ENCODE measurements around the gene ATP10D. TPM values are rescaled to one million over a fixed set of nuclear protein-coding genes. Genes with fewer than 3 reads are reported as not detected.

Gene ATP10D
- total and polyA plus RNA-seq, 8 donors, result 1.5 to 72.9 (median 7.3) TPM

DNA sequence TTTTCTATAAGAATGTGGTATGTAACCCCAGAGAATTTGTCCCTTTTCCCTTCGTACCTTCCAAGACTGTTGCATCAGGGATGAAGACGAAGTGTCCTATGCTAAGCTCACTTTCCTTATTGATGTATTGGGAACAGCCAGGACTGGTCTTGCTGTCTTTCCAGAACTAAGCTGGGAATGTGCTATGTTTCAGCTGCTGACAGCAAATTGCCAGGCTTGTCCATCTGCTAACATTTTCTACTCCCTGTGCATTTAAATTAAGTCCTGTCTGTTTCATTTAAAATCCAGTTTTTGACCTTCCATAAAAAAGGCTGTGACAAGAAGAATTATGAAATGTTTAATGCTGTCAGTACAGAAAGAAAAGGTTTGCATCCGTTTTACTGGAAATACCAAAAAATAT, 87.9 kb downstream of the ATP10D start:
- Histone ChIP-seq H3K36me3 (peaks cover 9 to 95% (median 92%) of the 10 kb centered on the region in 4 donors), H3K9me3 (no peaks in the 10 kb centered on the region), H3K27ac (no peak overlapping the region), H3K27me3 (no peaks in the 10 kb centered on the region), H3K4me3 (no peak overlapping the region), H3K4me1 (no peaks in the 10 kb centered on the region)
- intact Hi-C loops (cut with DNase I; ENCODE audit: low total_unique reads), result no loop called here
- DNase-seq, result no peak
- 82 to 92% (median 86%) methylated on average over 3 of the region's 3 CpGs for WGBS, 5 donors
- no peak for TF ChIP-seq POLR2AphosphoS5 (IDR thresholded peaks at IDR 0.05)
- TF ChIP-seq, protein P1, sequence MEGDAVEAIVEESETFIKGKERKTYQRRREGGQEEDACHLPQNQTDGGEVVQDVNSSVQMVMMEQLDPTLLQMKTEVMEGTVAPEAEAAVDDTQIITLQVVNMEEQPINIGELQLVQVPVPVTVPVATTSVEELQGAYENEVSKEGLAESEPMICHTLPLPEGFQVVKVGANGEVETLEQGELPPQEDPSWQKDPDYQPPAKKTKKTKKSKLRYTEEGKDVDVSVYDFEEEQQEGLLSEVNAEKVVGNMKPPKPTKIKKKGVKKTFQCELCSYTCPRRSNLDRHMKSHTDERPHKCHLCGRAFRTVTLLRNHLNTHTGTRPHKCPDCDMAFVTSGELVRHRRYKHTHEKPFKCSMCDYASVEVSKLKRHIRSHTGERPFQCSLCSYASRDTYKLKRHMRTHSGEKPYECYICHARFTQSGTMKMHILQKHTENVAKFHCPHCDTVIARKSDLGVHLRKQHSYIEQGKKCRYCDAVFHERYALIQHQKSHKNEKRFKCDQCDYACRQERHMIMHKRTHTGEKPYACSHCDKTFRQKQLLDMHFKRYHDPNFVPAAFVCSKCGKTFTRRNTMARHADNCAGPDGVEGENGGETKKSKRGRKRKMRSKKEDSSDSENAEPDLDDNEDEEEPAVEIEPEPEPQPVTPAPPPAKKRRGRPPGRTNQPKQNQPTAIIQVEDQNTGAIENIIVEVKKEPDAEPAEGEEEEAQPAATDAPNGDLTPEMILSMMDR (IDR thresholded peaks at IDR 0.05), result no peak
- TF ChIP-seq POLR2A (IDR thresholded peaks at IDR 0.05), result no peak

DNA sequence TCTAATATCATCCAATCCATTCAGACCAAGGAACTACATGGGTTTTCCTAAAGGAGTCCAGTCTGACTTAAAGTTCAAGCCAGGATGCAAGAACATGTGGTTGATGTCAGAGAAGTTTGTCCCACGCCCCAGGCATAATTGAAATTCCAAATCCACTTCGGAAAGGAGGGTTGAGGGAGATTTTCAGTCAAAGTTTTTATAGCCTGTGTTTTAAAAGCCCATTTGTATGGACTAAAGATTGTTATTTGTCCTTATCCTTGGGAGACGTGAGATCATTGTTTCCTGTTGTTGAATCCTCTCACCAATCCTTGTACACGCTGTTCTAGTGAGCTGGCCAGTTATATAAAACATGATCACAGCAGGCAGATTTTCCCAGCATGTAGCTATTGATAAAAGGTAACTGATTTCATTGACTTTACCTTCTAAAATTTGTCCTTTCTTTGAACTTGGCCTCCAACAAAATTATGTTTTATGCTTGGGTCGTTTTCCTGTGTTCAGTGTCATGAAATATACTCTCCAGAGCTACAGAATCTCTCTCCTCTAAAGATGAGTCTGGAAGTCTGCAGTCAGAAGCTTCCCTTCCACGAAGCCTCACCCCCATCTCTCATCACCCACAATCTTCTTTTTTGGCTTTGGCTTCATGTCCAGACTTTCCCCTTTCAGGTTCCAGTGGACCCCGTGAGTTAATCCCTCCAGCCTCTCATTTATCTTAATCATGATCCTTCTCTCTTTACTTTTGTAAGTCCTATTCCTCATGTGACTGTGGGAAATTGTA, 92.9 kb downstream of the ATP10D start:
- DNase-seq, result peak in 1 of 2 donors; percentile 30
- intact Hi-C loops (cut with DNase I; ENCODE audit: low total_unique reads), result no loop called here
- WGBS, 5 donors, result 51 to 73% (median 70%) methylated on average over 7 of the region's 7 CpGs
- Histone ChIP-seq H3K9me3 (no peaks in the 10 kb centered on the region), H3K27ac (peak overlapping the region in 4 of 5 donors; percentile 28 to 72 (median 63)), H3K36me3 (peaks cover 2 to 97% (median 94%) of the 10 kb centered on the region in 4 donors), H3K27me3 (no peaks in the 10 kb centered on the region), H3K4me1 (no peaks in the 10 kb centered on the region), H3K4me3 (no peak overlapping the region)
- TF ChIP-seq POLR2AphosphoS5 (IDR thresholded peaks at IDR 0.05) (peak; percentile 7 to 60 (median 12)), POLR2A (IDR thresholded peaks at IDR 0.05) (no peak)

DNA sequence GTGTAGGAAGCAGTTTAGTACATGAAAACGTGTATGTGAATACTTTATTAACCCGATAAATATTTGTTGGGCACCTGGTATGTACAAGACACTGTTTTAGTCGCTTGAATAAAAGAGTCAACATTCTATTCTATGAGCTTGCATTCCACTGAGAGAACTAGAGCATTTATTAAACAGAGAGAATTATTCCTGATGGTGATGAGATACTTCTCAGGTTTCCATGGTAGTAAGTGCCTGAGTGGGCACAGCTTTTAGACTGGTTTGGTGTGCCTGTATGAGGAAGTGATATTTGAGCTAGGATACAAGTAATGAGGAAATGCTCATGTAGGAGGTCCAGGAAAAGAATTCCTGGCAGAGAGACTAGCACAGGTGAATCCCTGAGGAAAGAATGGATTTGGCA, 94.2 kb downstream of the ATP10D start:
- Histone ChIP-seq H3K4me1 (no peaks in the 10 kb centered on the region), H3K9me3 (no peaks in the 10 kb centered on the region), H3K27ac (peak overlapping the region in 2 of 5 donors; percentile 54 to 72), H3K4me3 (no peak overlapping the region), H3K27me3 (no peaks in the 10 kb centered on the region), H3K36me3 (peaks cover 2 to 95% (median 91%) of the 10 kb centered on the region in 4 donors)
- no peak for DNase-seq
- WGBS, 5 donors, result 82 to 88% (median 85%) methylated on average over 3 of the region's 3 CpGs
- intact Hi-C loops (cut with DNase I; ENCODE audit: low total_unique reads), result no loop called here
- no peak for TF ChIP-seq POLR2A (IDR thresholded peaks at IDR 0.05)
- TF ChIP-seq EP300 (IDR thresholded peaks at IDR 0.05), result no peak
- TF ChIP-seq, protein P1 (IDR thresholded peaks at IDR 0.05), result no peak
- TF ChIP-seq POLR2AphosphoS5 (IDR thresholded peaks at IDR 0.05), result no peak

DNA sequence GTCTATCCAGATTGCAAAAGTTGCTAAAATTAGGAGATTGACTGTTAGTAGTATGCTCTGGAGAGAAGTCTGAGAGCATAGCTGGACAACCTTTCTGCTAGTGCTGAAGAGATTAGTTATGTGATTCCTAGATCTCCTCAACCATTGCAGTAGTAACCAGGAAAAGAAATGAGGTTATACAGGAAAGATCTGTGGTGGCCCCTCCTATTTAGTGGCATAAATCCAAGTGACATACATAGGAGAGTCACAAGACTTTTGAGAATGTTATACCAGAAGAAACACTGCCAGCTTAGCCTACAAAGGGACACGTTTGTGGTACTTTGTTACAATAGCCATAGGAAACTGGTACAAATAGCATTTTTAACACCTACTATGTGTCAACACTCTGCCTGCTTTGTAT, 105.2 kb downstream of the ATP10D start:
- DNase-seq, result no peak
- Histone ChIP-seq H3K4me3 (no peak overlapping the region), H3K4me1 (no peaks in the 10 kb centered on the region), H3K36me3 (peaks cover 27 to 79% (median 74%) of the 10 kb centered on the region in 4 donors), H3K9me3 (peaks cover 6 to 23% (median 10%) of the 10 kb centered on the region in 4 donors), H3K27ac (no peak overlapping the region), H3K27me3 (no peaks in the 10 kb centered on the region)
- TF ChIP-seq EP300 (IDR thresholded peaks at IDR 0.05) (no peak), POLR2AphosphoS5 (IDR thresholded peaks at IDR 0.05) (no peak), POLR2A (IDR thresholded peaks at IDR 0.05) (no peak)
- intact Hi-C loops (cut with DNase I; ENCODE audit: low total_unique reads), result no loop called here
- 0 to 95% (median 91%) methylated on average over 1 of the region's 1 CpG for WGBS, 5 donors

DNA sequence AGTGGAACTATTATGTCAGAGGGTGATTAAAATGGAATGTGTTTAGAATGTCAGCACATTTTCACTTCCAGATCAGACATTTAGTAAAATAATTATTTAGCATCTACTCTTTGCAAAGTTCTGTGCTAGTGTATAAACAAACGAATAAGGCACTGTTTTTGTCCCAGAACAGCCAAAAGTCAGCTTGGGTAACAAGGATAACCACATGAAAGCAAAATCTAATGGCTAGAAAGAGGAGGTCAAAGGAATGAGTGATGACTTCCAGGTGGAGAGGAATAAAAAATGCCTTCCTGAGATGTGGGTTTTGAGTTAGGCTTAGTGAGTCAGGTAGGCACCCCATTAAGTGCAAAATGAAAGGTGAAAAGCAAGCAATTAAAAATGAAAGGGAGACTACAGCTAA, 112.6 kb downstream of the ATP10D start:
- 69 to 80% (median 75%) methylated on average over 1 of the region's 1 CpG for WGBS, 5 donors

More for the DNA sequence above, 112.6 kb downstream of the ATP10D start:
- TF ChIP-seq, protein P1 (IDR thresholded peaks at IDR 0.05), result no peak
- TF ChIP-seq POLR2AphosphoS5 (IDR thresholded peaks at IDR 0.05), result no peak
- TF ChIP-seq EP300 (IDR thresholded peaks at IDR 0.05), result no peak
- TF ChIP-seq POLR2A (IDR thresholded peaks at IDR 0.05), result no peak
- intact Hi-C loops (cut with DNase I; ENCODE audit: low total_unique reads), result no loop called here
- H3K4me1 ChIP-seq, result no peaks in the 10 kb centered on the region
- no peaks in the 10 kb centered on the region for H3K9me3 ChIP-seq
- H3K36me3 ChIP-seq, result peaks cover 0 to 5% (median 4%) of the 10 kb centered on the region in 4 donors
- DNase-seq, result no peak
- no peak overlapping the region for H3K27ac ChIP-seq
- H3K4me3 ChIP-seq, result no peak overlapping the region
- H3K27me3 ChIP-seq, result no peaks in the 10 kb centered on the region
